RCC 7860 (cell line): ENCODE measurements around the gene KRTAP4-5.
"Not testable (repeated sequence)": the region's sequence is repeated elsewhere in the genome, so short reads cannot be mapped to it uniquely, and the experiment has no call there.

Experiments used
- DNase-seq: peaks from one replicate; pipeline ENCODE4 v3.0.0-alpha.2; 2015; ENCODE audit warnings: low spot score
- FAIRE-seq: peaks from 2 replicates; lab custom pipeline; 2012; peaks lifted over from hg19 to GRCh38; lab: Jason Lieb, UNC

KRTAP4-5 gene

DNA sequence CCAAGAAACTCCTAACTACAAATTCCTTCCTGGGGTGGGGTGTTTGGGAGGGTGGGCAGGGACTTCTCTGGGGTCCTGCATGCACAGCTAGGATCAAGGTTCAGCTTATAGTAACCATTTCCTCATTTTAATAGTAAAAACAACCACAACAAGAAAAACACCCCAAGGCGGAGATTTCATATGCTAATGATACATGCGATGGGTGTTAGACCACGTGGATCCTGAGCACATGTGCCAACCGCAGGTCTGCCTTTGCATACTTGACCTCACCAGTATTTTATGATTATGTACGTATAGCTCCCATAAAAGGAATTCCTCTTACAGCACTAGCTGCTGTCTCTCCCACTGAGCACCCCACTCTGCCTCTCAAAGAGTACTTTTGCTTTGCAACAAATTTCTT is 33.3 kb downstream of the KRTAP4-5 start:
- DNase-seq (no peak), FAIRE-seq (no peak)

GRCh38 chr17:41111151-41111885 is 38.3 kb downstream of the KRTAP4-5 start:
- peak; percentile 46 for FAIRE-seq
- DNase-seq, result no peak

GRCh38 chr17:41108728-41109386 is 40.8 kb downstream of the KRTAP4-5 start:
- not testable (repeated sequence) for FAIRE-seq

GRCh38 chr17:41107941-41108450 is 41.6 kb downstream of the KRTAP4-5 start:
- DNase-seq (no peak), FAIRE-seq (no peak)

More at GRCh38 chr17:41108728-41109386, 40.8 kb downstream of the KRTAP4-5 start:
- not testable (repeated sequence) for DNase-seq

DNA sequence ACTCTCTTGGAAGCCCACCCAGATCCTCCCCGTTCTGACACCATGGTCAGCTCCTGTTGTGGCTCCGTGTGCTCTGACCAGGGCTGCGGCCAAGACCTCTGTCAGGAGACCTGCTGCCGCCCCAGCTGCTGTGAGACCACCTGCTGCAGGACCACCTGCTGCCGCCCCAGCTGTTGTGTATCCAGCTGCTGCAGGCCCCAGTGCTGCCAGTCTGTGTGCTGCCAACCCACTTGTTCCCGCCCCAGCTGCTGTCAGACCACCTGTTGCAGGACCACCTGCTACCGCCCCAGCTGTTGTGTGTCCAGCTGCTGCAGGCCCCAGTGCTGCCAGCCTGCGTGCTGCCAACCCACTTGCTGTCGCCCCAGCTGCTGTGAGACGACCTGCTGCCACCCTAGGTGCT is 44.3 kb downstream of the KRTAP4-5 start, which contains the start of gene KRTAP4-9:
Gene KRTAP4-9 (plus strand): TSS at position 43 of the 400 bp plus-strand sequence. CDS start 0 bp downstream, at position 43.
- DNase-seq, FAIRE-seq: not testable (repeated sequence)

DNA sequence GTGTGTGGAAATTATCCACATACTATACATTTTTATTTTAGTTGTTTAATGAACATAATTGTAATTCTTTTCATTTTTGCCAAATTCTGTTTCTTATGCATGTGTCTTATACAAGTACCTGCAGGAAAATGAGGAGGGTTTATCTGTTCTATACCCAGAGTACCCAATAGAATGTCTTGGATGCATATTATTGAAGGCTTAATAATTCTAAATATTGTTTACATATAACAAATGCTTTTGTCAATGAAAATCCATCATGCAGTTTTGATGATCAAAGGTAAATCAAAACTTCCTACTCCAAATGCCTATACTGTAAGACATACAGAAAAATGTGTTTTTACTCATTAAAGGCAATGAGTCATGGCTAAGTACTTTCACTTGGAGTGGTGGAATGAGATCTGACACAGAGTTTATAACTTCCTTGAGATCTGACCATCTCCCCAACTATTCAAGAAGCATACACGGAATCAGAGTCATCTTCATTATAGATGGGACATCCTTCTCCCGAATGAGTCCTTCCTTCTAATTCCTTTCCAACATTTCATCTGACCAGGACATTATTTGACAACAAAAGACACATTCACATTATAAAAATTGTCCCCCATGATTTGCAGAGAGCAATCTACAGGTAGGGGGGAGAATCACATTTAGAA is 45.1 kb downstream of the KRTAP4-5 start:
- DNase-seq (peak; percentile 68), FAIRE-seq (peak; percentile 98)

- FAIRE-seq, result no peak
- DNase-seq, result no peak
These were observed 45.7 kb downstream of the KRTAP4-5 start for GRCh38 chr17:41103896-41104295.

GRCh38 chr17:41101586-41102259 is 47.9 kb downstream of the KRTAP4-5 start, which contains the start of gene KRTAP4-16:
Gene KRTAP4-16, minus strand, starts transcription at chr17:41102209. Its CDS starts 0 bp downstream, at chr17:41102209.
- DNase-seq (no peak), FAIRE-seq (no peak)

DNA sequence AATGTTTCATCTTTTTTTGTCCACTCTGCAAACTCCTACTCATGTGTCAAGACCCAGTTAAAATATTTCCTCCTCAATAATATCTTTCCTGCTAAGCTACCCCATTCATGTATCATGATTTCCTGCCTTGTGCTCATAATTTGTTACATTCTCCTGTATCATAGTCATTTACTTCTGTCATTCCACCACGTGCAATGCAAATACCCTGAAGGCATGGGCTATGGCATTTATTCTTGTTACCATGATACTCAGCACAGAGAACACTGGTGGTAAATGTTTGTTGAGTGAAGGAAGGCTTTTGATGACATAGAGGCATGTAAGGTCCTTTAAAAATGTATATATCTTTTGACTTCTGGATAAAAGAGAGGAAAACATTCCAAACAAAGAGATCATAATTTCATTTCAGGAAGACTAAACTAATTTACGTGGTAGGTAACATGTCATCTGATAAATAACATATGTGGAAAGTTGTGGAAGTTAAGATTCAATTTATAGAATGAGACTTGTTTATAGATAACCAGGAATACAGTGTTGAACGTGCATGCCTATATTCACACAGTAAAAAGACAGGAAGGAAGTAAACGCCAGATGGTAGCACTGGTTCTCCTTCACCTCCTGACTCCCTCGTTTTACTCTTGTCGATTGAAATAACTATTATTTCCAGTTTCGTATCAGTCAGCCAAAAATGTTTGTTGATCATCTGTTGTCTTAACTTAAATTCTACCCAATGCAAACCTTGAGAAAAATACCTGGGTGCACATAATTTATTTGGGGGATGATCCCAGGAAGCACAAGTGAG is 49.7 kb downstream of the KRTAP4-5 start:
- FAIRE-seq (peak; percentile 60), DNase-seq (peak; percentile 80)
